Fibroblast of pulmonary artery (primary cell): ENCODE data around the gene SH3GL1.

Experiments
- DNase-seq: peaks from one replicate; pipeline ENCODE4 v3.0.0-alpha.2; 2010; ENCODE audit warnings: low read depth
- H3K4me3 ChIP-seq: replicated peaks from 2 replicates; pipeline ENCODE4 v1.5.1; 2011; ENCODE audit warnings: low read depth, mild to moderate bottlenecking, control low read depth, low read length, moderate library complexity
- TF ChIP-seq, protein P1 (sequence below): IDR thresholded peaks from 2 replicates; pipeline ENCODE4 v1.5.1; 2011; ENCODE audit warnings: mild to moderate bottlenecking, control low read depth, low read length, inconsistent platforms; ENCODE audit errors: missing control alignments

Gene SH3GL1

DNA sequence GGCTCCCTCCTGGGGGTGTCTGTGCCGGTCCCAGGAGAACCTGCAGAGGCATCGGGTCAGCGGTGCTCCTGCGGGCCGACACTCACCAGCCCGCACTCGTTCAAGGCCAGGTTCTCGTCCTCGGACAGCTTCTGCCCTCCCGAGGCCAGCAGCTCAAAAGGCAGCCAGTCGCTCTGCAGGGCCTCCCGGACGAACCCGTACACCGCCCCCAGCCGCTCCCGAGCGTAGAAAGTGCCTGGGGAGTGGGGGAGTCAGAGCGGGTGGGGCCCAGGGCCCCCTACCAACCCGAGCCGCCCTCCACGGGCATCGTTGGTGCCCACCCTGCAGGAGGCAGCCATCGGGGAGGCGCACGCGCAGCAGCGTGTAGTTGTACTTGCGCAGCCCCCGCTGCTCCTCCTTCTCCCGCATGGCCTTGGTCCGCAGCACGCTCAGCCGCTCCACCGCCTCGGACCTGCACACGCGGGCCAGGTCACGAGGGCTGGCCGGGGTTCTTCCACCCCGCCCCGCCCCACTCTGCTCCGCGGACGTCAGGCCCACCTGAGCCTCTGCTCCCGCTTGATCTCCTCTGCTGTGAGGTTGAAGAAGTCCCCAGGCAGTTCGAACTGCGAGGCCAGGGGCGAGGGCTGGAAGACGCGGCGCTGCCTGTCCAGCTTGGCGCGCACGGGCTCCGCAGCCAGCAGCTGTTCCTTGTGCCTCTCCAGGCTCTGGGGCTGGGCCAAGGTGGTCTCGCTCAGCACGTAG lies 45.8 kb upstream of the SH3GL1 start:
- H3K4me3 ChIP-seq, result no peak overlapping the region
- TF ChIP-seq, protein P1, sequence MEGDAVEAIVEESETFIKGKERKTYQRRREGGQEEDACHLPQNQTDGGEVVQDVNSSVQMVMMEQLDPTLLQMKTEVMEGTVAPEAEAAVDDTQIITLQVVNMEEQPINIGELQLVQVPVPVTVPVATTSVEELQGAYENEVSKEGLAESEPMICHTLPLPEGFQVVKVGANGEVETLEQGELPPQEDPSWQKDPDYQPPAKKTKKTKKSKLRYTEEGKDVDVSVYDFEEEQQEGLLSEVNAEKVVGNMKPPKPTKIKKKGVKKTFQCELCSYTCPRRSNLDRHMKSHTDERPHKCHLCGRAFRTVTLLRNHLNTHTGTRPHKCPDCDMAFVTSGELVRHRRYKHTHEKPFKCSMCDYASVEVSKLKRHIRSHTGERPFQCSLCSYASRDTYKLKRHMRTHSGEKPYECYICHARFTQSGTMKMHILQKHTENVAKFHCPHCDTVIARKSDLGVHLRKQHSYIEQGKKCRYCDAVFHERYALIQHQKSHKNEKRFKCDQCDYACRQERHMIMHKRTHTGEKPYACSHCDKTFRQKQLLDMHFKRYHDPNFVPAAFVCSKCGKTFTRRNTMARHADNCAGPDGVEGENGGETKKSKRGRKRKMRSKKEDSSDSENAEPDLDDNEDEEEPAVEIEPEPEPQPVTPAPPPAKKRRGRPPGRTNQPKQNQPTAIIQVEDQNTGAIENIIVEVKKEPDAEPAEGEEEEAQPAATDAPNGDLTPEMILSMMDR, result no peak
- DNase-seq, result no peak

GRCh38 chr19:4444765-4445741 lies 44.7 kb upstream of the SH3GL1 start:
- TF ChIP-seq, protein P1, result no peak
- H3K4me3 ChIP-seq, result no peak overlapping the region
- DNase-seq, result no peak

GRCh38 chr19:4443966-4444764 lies 43.8 kb upstream of the SH3GL1 start:
- TF ChIP-seq, protein P1, result no peak
- H3K4me3 ChIP-seq, result no peak overlapping the region

GRCh38 chr19:4443188-4443587 lies 42.8 kb upstream of the SH3GL1 start:
- TF ChIP-seq, protein P1, result no peak
- no peak overlapping the region for H3K4me3 ChIP-seq
- no peak for DNase-seq

More at GRCh38 chr19:4443966-4444764, 43.8 kb upstream of the SH3GL1 start:
- no peak for DNase-seq

GRCh38 chr19:4442819-4443146 lies 42.4 kb upstream of the SH3GL1 start:
- no peak for DNase-seq
- H3K4me3 ChIP-seq, result no peak overlapping the region
- TF ChIP-seq, protein P1, result no peak

DNA sequence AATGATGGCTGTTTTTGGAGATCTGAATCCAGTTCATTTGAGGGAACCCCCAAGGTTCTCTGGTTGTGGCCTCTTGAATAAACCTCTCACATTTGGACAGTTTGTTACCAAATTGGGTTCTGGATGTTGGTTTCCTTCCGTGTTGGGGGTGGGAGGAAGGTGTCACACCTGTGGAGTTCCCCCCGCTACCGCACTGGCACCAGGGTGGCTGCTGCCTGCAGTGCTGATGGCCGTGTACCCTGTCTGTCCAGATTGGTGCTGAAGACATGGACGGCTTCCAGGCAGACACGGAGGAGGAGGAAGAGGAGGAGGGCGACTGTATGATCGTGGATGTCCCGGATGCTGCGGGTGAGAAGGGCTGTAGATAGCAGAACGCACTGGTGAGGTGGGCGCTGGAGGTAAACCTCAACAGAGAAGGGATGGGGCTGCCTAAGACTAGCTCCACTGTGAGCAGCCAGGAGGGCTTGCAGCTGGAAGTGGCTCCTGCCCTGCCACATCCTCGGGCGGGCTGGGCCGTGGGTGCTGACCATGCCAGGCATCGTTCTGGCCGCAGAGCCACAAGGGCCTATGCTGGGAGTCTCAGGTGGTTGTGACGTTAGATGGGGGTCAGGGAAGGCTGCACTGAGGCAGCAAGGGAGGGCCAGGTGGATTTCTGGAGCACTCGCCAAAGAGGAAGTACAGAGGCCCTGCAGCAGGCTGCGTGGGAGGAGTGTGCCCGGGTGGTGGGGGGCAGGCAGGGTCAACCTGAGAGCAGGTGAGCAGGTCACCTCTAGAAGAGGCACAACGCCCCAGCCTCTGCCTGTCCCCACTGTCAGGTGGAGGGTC lies 41.9 kb upstream of the SH3GL1 start:
- DNase-seq, result no peak
- no peak overlapping the region for H3K4me3 ChIP-seq
- TF ChIP-seq, protein P1, result no peak
